H9 (cell line): ENCODE measurements around the gene ANKRD2. TPM values are rescaled to one million over a fixed set of nuclear protein-coding genes. Genes with fewer than 3 reads are reported as not detected.

Source experiments
- DNase-seq: peaks from one replicate; pipeline ENCODE4 v3.0.0-alpha.2; 2017
- H2AFZ ChIP-seq: one replicate; pipeline ENCODE4 v1.6.1; 2013; ENCODE audit warnings: mild to moderate bottlenecking, low read length, control low read depth, moderate library complexity
- H2AK5ac ChIP-seq: 2 replicates; pipeline ENCODE4 v1.6.1; 2013; ENCODE audit warnings: low read length, control low read depth, mixed read lengths; ENCODE audit not compliant: insufficient read length
- H2BK120ac ChIP-seq: one replicate; pipeline ENCODE4 v1.6.1; 2013; ENCODE audit warnings: low read depth, mild to moderate bottlenecking, low read length, control low read depth, inconsistent platforms; ENCODE audit not compliant: poor library complexity, severe bottlenecking
- H2BK12ac ChIP-seq: 2 replicates; pipeline ENCODE4 v1.6.1; 2013; ENCODE audit warnings: low read length, control low read depth, mixed read lengths, low read depth; ENCODE audit not compliant: insufficient read length
- H2BK15ac ChIP-seq: 2 replicates; pipeline ENCODE4 v1.6.1; 2013; ENCODE audit warnings: low read depth, low read length, control low read depth
- H2BK20ac ChIP-seq: one replicate; pipeline ENCODE4 v1.6.1; 2013; ENCODE audit warnings: low read depth, mild to moderate bottlenecking, low read length, control low read depth, inconsistent platforms; ENCODE audit not compliant: poor library complexity, severe bottlenecking
- H2BK5ac ChIP-seq: 2 replicates; pipeline ENCODE4 v1.6.1; 2013; ENCODE audit warnings: low read length, control low read depth, mixed read lengths; ENCODE audit not compliant: insufficient read length
- H3K14ac ChIP-seq: 2 replicates; pipeline ENCODE4 v1.6.1; 2013; ENCODE audit warnings: low read length, control low read depth; ENCODE audit not compliant: insufficient read depth
- H3K18ac ChIP-seq: 2 replicates; pipeline ENCODE4 v1.6.1; 2013; ENCODE audit warnings: low read depth, mild to moderate bottlenecking, mixed read lengths, low read length, control low read depth; ENCODE audit not compliant: insufficient read length
- H3K23ac ChIP-seq: 2 replicates; pipeline ENCODE4 v1.6.1; 2013; ENCODE audit warnings: low read length, control low read depth, mixed read lengths, low read depth; ENCODE audit not compliant: insufficient read length
- H3K23me2 ChIP-seq: 2 replicates; pipeline ENCODE4 v1.6.1; 2013; ENCODE audit warnings: low read depth, mild to moderate bottlenecking, mixed read lengths, low read length, control low read depth; ENCODE audit not compliant: insufficient read length, poor library complexity, severe bottlenecking
- H3K27ac ChIP-seq: 2 replicates; pipeline ENCODE4 v1.5.1; 2013; ENCODE audit warnings: low read length, control low read depth, mixed read lengths, low read depth; ENCODE audit not compliant: insufficient read length
- H3K27me3 ChIP-seq: 2 replicates; pipeline ENCODE4 v1.6.1; 2013; ENCODE audit warnings: low read length, control low read depth, inconsistent platforms; ENCODE audit not compliant: insufficient read depth
- H3K4ac ChIP-seq: 2 replicates; pipeline ENCODE4 v1.6.1; 2013; ENCODE audit warnings: low read depth, mild to moderate bottlenecking, control low read depth, inconsistent platforms, low read length, moderate library complexity
- H3K4me1 ChIP-seq: 2 replicates; pipeline ENCODE4 v1.6.1; 2013; ENCODE audit warnings: low read length, control low read depth, inconsistent platforms; ENCODE audit not compliant: insufficient read depth
- H3K4me2 ChIP-seq: 2 replicates; pipeline ENCODE4 v1.6.1; 2013; ENCODE audit warnings: low read length, control low read depth, mixed read lengths; ENCODE audit not compliant: insufficient read length, insufficient read depth
- H3K56ac ChIP-seq: 2 replicates; pipeline ENCODE4 v1.6.1; 2013; ENCODE audit warnings: low read depth, mild to moderate bottlenecking, mixed read lengths, low read length, control low read depth; ENCODE audit not compliant: insufficient read length
- H3K79me1 ChIP-seq: 2 replicates; pipeline ENCODE4 v1.6.1; 2013; ENCODE audit warnings: low read depth, mild to moderate bottlenecking, moderate library complexity, low read length, control low read depth, inconsistent platforms; ENCODE audit not compliant: insufficient read depth, poor library complexity, severe bottlenecking
- H3K79me2 ChIP-seq: 2 replicates; pipeline ENCODE4 v1.6.1; 2013; ENCODE audit warnings: low read length, control low read depth, inconsistent platforms; ENCODE audit not compliant: insufficient read depth
- H3K9ac ChIP-seq: 2 replicates; pipeline ENCODE4 v1.6.1; 2013; ENCODE audit warnings: low read length, control low read depth, mixed read lengths; ENCODE audit not compliant: insufficient read length; ENCODE audit errors: extremely low read depth
- H3K9me3 ChIP-seq: one replicate; pipeline ENCODE4 v1.6.1; 2013; ENCODE audit warnings: low read depth, low read length, inconsistent platforms; ENCODE audit not compliant: control insufficient read depth
- H3T11ph ChIP-seq: one replicate; pipeline ENCODE4 v1.6.1; 2013; ENCODE audit warnings: mild to moderate bottlenecking, low read length, control low read depth, inconsistent platforms
- H4K20me1 ChIP-seq: one replicate; pipeline ENCODE4 v1.6.1; 2013; ENCODE audit not compliant: control insufficient read depth, insufficient read length, insufficient read depth
- H4K5ac ChIP-seq: 2 replicates; pipeline ENCODE4 v1.6.1; 2013; ENCODE audit warnings: low read depth, mild to moderate bottlenecking, mixed read lengths, low read length, control low read depth; ENCODE audit not compliant: insufficient read length
- H4K8ac ChIP-seq: replicated peaks from 2 replicates; pipeline ENCODE4 v1.6.1; 2013; ENCODE audit warnings: low read length, control low read depth, mixed read lengths, low read depth; ENCODE audit not compliant: insufficient read length
- H4K91ac ChIP-seq: 2 replicates; pipeline ENCODE4 v1.6.1; 2013; ENCODE audit warnings: low read depth, mild to moderate bottlenecking, moderate library complexity, mixed read lengths, low read length, control low read depth; ENCODE audit not compliant: insufficient read length
- H3K27ac Mint-ChIP-seq, 3 experiments: 2 replicates in 2 of 3; 3 replicates in 1 of 3; pipeline ENCODE4 v1.8.0; 2020 to 2021; ENCODE audit warnings: mixed read lengths in 3 of 3, mild to moderate bottlenecking in 1 of 3, moderate library complexity in 1 of 3
- H3K27me3 Mint-ChIP-seq: 2 replicates; pipeline ENCODE4 v1.8.0; 2021; ENCODE audit warnings: low read depth, mild to moderate bottlenecking, moderate library complexity, mixed read lengths
- H3K36me3 Mint-ChIP-seq, 3 experiments: 2 replicates in 2 of 3; 3 replicates in 1 of 3; pipeline ENCODE4 v1.8.0; 2020 to 2021; ENCODE audit warnings: low read depth in 3 of 3, mixed read lengths in 3 of 3; ENCODE audit not compliant: insufficient read depth in 1 of 3
- H3K4me1 Mint-ChIP-seq, 2 experiments: 2 replicates each; pipeline ENCODE4 v1.8.0; 2020; ENCODE audit warnings: mixed read lengths in 2 of 2
- H3K4me3 Mint-ChIP-seq, 2 experiments: 2 replicates in 1 of 2; 3 replicates in 1 of 2; pipeline ENCODE4 v1.8.0; 2020 to 2021; ENCODE audit warnings: mild to moderate bottlenecking in 2 of 2, mixed read lengths in 2 of 2, moderate library complexity in 1 of 2
- H3K9me3 Mint-ChIP-seq, 2 experiments: 2 replicates in 1 of 2; 3 replicates in 1 of 2; pipeline ENCODE4 v1.8.0; 2020; ENCODE audit warnings: mild to moderate bottlenecking in 2 of 2, mixed read lengths in 2 of 2, moderate library complexity in 1 of 2
- CTCF ChIP-seq: fragments of 200-600 bp; sonication (generic); conservative IDR thresholded peaks from 3 replicates; pipeline ENCODE4 v1.8.0; 2021; ENCODE audit warnings: antibody characterized with exemption, mild to moderate bottlenecking
- WGBS: extraction: QIAGEN DNeasy Blood & Tissue Kit; methylation state at CpG from one replicate; pipeline ENCODE4 v1.1.7; 2013; ENCODE audit warnings: missing lambda C conversion rate, low lambda C conversion rate, mixed read lengths; ENCODE audit not compliant: insufficient read length; ENCODE audit errors: extremely low coverage; 5-methylcytosine and 5-hydroxymethylcytosine counted together
- total RNA-seq: library from RNA; stranded (reverse); gene quantifications from 2 replicates; pipeline ENCODE4 v1.2.1, GENCODE V29; 2021

Gene ANKRD2
- total RNA-seq, 1 experiment from 2014 or later, result not detected

DNA sequence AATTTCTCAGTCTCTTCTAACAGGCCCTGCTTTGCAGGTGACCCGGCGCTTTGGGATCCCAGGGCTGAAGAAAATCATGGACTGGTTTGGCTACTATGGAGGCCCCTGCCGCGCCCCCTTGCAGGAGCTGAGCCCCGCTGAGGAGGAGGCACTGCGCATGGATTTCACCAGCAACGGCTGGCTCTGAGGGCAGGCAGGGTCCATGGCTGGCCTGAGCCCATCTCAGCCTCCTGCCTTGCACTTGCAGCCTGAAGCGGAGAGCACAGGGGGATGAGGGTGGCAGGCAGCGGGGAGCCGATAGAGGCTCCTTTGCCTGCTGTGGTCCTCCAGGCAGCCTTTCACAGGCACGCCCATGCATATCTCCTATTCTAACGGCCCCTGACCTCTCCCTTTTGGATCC lies 38.9 kb downstream of the ANKRD2 start:
- Histone ChIP-seq H3K79me2 (no peaks in the 10 kb centered on the region), H3K9ac (no peak overlapping the region), H2BK12ac (no peak overlapping the region), H3K27ac (no peak overlapping the region), H3K4me1 (no peaks in the 10 kb centered on the region), H2BK15ac (no peak overlapping the region), H3K4me2 (no peak overlapping the region), H3K4ac (no peak overlapping the region), H3K9me3 (no peaks in the 10 kb centered on the region), H4K8ac (no peak overlapping the region), H3T11ph (no peak overlapping the region), H3K23ac (no peak overlapping the region), H3K27me3 (no peaks in the 10 kb centered on the region), H2BK5ac (no peak overlapping the region), H3K14ac (no peak overlapping the region; the same call in 1 of the 2 replicates), H4K20me1 (no peaks in the 10 kb centered on the region), H4K91ac (no peak overlapping the region), H3K23me2 (no peaks in the 10 kb centered on the region), H2AK5ac (no peak overlapping the region), H2BK120ac (no peak overlapping the region), H2AFZ (no peak overlapping the region), H3K79me1 (no peaks in the 10 kb centered on the region), H3K18ac (no peak overlapping the region), H4K5ac (no peak overlapping the region), H3K56ac (no peak overlapping the region), H2BK20ac (no peak overlapping the region)
- H3K27me3 Mint-ChIP-seq, result no peaks in the 10 kb centered on the region
- H3K27ac Mint-ChIP-seq, result peak overlapping the region in 2 of 3 experiments; percentile 32 to 35; a peak in 2 of 7 replicates
- 0 out of 7 replicates have a peak, but pooled peaks cover 3 to 5% (median 4%) of the 10 kb centered on the region in 3 experiments for H3K36me3 Mint-ChIP-seq
- peaks cover 11 to 16% of the 10 kb centered on the region in 2 experiments for H3K4me1 Mint-ChIP-seq
- H3K4me3 Mint-ChIP-seq, result no peak overlapping the region
- no CpG with 5 or more reads among the region's 12 CpGs for WGBS
- DNase-seq, result no peak
- no peak for TF ChIP-seq CTCF
- H3K9me3 Mint-ChIP-seq, result no peaks in the 10 kb centered on the region
